ENCODE data around the gene WWOX. TPM values are rescaled to one million over a fixed set of nuclear protein-coding genes. Genes with fewer than 3 reads are reported as not detected.

Gene WWOX
- total RNA-seq, 1 experiment from 2014 or later: 15.6 TPM

GRCh38 chr16:78310196-78310595 lies 210.7 kb downstream of the WWOX start:
- Histone ChIP-seq H3K4ac (ENCODE audit: low read depth, low read length) (no peak overlapping the region), H3K4me1 (ENCODE audit: insufficient read depth, low read length) (peaks cover 11% of the 10 kb centered on the region; the same call in 1 of the 2 replicates), H4K20me1 (ENCODE audit: control insufficient read depth, insufficient read depth, insufficient read length) (no peaks in the 10 kb centered on the region), H2BK12ac (ENCODE audit: insufficient read length, low read depth, low read length) (no peak overlapping the region), H3K23me2 (ENCODE audit: insufficient read length, low read depth, low read length, poor library complexity, severe bottlenecking) (no peaks in the 10 kb centered on the region), H2BK5ac (ENCODE audit: insufficient read length, low read length) (no peak overlapping the region), H2BK15ac (ENCODE audit: low read depth, low read length) (no peak overlapping the region), H3K56ac (ENCODE audit: insufficient read length, low read depth, low read length) (no peak overlapping the region), H4K91ac (ENCODE audit: insufficient read length, low read depth, low read length) (no peak overlapping the region), H3K23ac (ENCODE audit: insufficient read length, low read depth, low read length) (no peak overlapping the region), H4K8ac (replicated peaks; ENCODE audit: insufficient read length, low read depth, low read length) (no peak overlapping the region), H3K27me3 (ENCODE audit: insufficient read depth, low read length) (no peaks in the 10 kb centered on the region), H4K5ac (ENCODE audit: insufficient read length, low read depth, low read length) (no peak overlapping the region), H2AFZ (ENCODE audit: low read length) (no peak overlapping the region), H2BK20ac (ENCODE audit: low read depth, low read length, poor library complexity, severe bottlenecking) (no peak overlapping the region), H2BK120ac (ENCODE audit: low read depth, low read length, poor library complexity, severe bottlenecking) (no peak overlapping the region), H3K27ac (ENCODE audit: insufficient read length, low read depth, low read length) (no peak overlapping the region), H3K14ac (ENCODE audit: insufficient read depth, low read length) (no peak overlapping the region), H3K79me2 (ENCODE audit: insufficient read depth, low read length) (no peaks in the 10 kb centered on the region), H3K18ac (ENCODE audit: insufficient read length, low read depth, low read length) (no peak overlapping the region), H3K4me2 (ENCODE audit: insufficient read depth, insufficient read length, low read length) (no peak overlapping the region), H3K9me3 (ENCODE audit: control insufficient read depth, low read depth, low read length) (no peaks in the 10 kb centered on the region), H3K79me1 (ENCODE audit: insufficient read depth, low read depth, low read length, poor library complexity, severe bottlenecking) (no peaks in the 10 kb centered on the region), H2AK5ac (ENCODE audit: insufficient read length, low read length) (no peak overlapping the region), H3K9ac (ENCODE audit: extremely low read depth, insufficient read length, low read length) (no peak overlapping the region), H3T11ph (ENCODE audit: low read length) (no peak overlapping the region)
- TF ChIP-seq CTCF (conservative IDR thresholded peaks at IDR 0.05): no peak
- Mint-ChIP-seq H3K4me1 (peaks cover 56 to 59% of the 10 kb centered on the region in 2 experiments), H3K9me3 (no peaks in the 10 kb centered on the region), H3K4me3 (no peak overlapping the region), H3K27ac (no peak overlapping the region), H3K27me3 (ENCODE audit: low read depth) (no peaks in the 10 kb centered on the region), H3K36me3 (ENCODE audit: insufficient read depth in 1 of 3, low read depth in 3 of 3) (no peaks in the 10 kb centered on the region; a peak in 1 of 7 replicates)
- no peak for DNase-seq
- no CpG with 5 or more reads among the region's 5 CpGs for WGBS (ENCODE audit: extremely low coverage, insufficient read length, low lambda C conversion rate)
